HG03571 (cell line): ENCODE measurements around the gene EVPLL.
"Not testable (repeated sequence)": the region's sequence is repeated elsewhere in the genome, so short reads cannot be mapped to it uniquely, and the experiment has no call there.

Source experiments
- ATAC-seq: cut with Tn5 transposase; IDR thresholded peaks from one replicate; pipeline ENCODE4 v1.9.1; 2021; ENCODE audit not compliant: unreplicated experiment

Gene EVPLL

GRCh38 chr17:18377437-18378204 is at the start of gene EVPLL:
Gene EVPLL (plus strand): TSS chr17:18377778. CDS start chr17:18380938, 3,160 bp downstream.
- no peak for ATAC-seq

- ATAC-seq, result no peak
Observed at GRCh38 chr17:18328643-18329204, 48.9 kb upstream of the EVPLL start.

GRCh38 chr17:18331879-18332278 is 45.7 kb upstream of the EVPLL start:
- ATAC-seq, result no peak

- ATAC-seq, result no peak
Observed at GRCh38 chr17:18332909-18333489, 44.6 kb upstream of the EVPLL start.

- not testable (repeated sequence) for ATAC-seq
Observed at GRCh38 chr17:18338158-18338557, 39.4 kb upstream of the EVPLL start.

GRCh38 chr17:18339933-18340332 is 37.6 kb upstream of the EVPLL start:
- ATAC-seq, result no peak

GRCh38 chr17:18344021-18344420 is 33.6 kb upstream of the EVPLL start:
- ATAC-seq, result no peak

- no peak for ATAC-seq
Observed at GRCh38 chr17:18353541-18353940, 24.0 kb upstream of the EVPLL start.

GRCh38 chr17:18356624-18357023 is 21.0 kb upstream of the EVPLL start:
- no peak for ATAC-seq

- ATAC-seq, result no peak
Observed at GRCh38 chr17:18360518-18360917, 17.1 kb upstream of the EVPLL start.

- no peak for ATAC-seq
Observed at GRCh38 chr17:18361837-18362697, 15.5 kb upstream of the EVPLL start.

- no peak for ATAC-seq
Observed at GRCh38 chr17:18362698-18363100, 14.9 kb upstream of the EVPLL start.

- ATAC-seq, result peak; percentile 92
Observed at GRCh38 chr17:18363101-18364049, 14.2 kb upstream of the EVPLL start, which contains the start of gene SHMT1. Gene SHMT1 (minus strand): TSS chr17:18363550. CDS start chr17:18355981, 7,569 bp downstream.

GRCh38 chr17:18364166-18364565 is 13.4 kb upstream of the EVPLL start:
- ATAC-seq, result no peak

GRCh38 chr17:18368946-18369345 is 8.6 kb upstream of the EVPLL start:
- no peak for ATAC-seq

- ATAC-seq, result no peak
Observed at GRCh38 chr17:18370761-18371160, 6.8 kb upstream of the EVPLL start.

- no peak for ATAC-seq
Observed at GRCh38 chr17:18371455-18371854, 6.1 kb upstream of the EVPLL start.

- not testable (repeated sequence) for ATAC-seq
Observed at GRCh38 chr17:18373181-18373580, 4.4 kb upstream of the EVPLL start.

GRCh38 chr17:18374216-18374615 is 3.4 kb upstream of the EVPLL start:
- no peak for ATAC-seq

- ATAC-seq, result no peak
Observed at GRCh38 chr17:18378205-18378505, 577 bp downstream of the EVPLL start.
